Glutamatergic neuron (in vitro differentiated cells): ENCODE results near the gene UNC5CL. TPM values are rescaled to one million over a fixed set of nuclear protein-coding genes. Genes with fewer than 3 reads are reported as not detected.

Source experiments
- DNase-seq: peaks from one replicate; pipeline ENCODE4 v3.0.0; 2022
- H3K27ac Mint-ChIP-seq: one replicate; pipeline ENCODE4 v1.8.0; 2020; ENCODE audit warnings: mild to moderate bottlenecking, mixed read lengths, inconsistent platforms; ENCODE audit not compliant: unreplicated experiment
- H3K27me3 Mint-ChIP-seq: one replicate; pipeline ENCODE4 v1.8.0; 2020; ENCODE audit warnings: mild to moderate bottlenecking, moderate library complexity, mixed read lengths, inconsistent platforms; ENCODE audit not compliant: unreplicated experiment
- H3K36me3 Mint-ChIP-seq: one replicate; pipeline ENCODE4 v1.8.0; 2020; ENCODE audit warnings: mild to moderate bottlenecking, mixed read lengths, inconsistent platforms; ENCODE audit not compliant: unreplicated experiment
- H3K4me1 Mint-ChIP-seq: one replicate; pipeline ENCODE4 v1.8.0; 2020; ENCODE audit warnings: mild to moderate bottlenecking, low read depth, mixed read lengths, inconsistent platforms; ENCODE audit not compliant: unreplicated experiment
- H3K4me3 Mint-ChIP-seq: one replicate; pipeline ENCODE4 v1.8.0; 2020; ENCODE audit warnings: mild to moderate bottlenecking, mixed read lengths, inconsistent platforms; ENCODE audit not compliant: unreplicated experiment
- H3K9me3 Mint-ChIP-seq: one replicate; pipeline ENCODE4 v1.8.0; 2020; ENCODE audit warnings: mild to moderate bottlenecking, moderate library complexity, mixed read lengths, inconsistent platforms; ENCODE audit not compliant: unreplicated experiment
- CTCF ChIP-seq: fragments of 200-600 bp; sonication (generic); IDR thresholded peaks from one replicate; pipeline ENCODE4 v1.5.0; 2021; ENCODE audit not compliant: partially characterized antibody, unreplicated experiment
- total RNA-seq: library from RNA; stranded (reverse); fragmentation: NEBNext Ultra II Directional; extraction: Animal tissue kit (Norgen Biotek cat#: 25700); gene quantifications from one replicate; pipeline ENCODE4 v1.2.1, GENCODE V29; 2021; ENCODE audit not compliant: unreplicated experiment

UNC5CL gene
- total RNA-seq, 1 donor from 2014 or later = 1.0 TPM

- no peak for DNase-seq
- peaks cover 11% of the 10 kb centered on the region for H3K4me1 Mint-ChIP-seq
- H3K27me3 Mint-ChIP-seq = peaks cover 5% of the 10 kb centered on the region
- no peak overlapping the region for H3K27ac Mint-ChIP-seq
- peaks cover 7% of the 10 kb centered on the region for H3K9me3 Mint-ChIP-seq
- no peaks in the 10 kb centered on the region for H3K36me3 Mint-ChIP-seq
- H3K4me3 Mint-ChIP-seq = no peak overlapping the region
- no peak for TF ChIP-seq CTCF
Measured at GRCh38 chr6:41047306-41047705, 8.3 kb upstream of the UNC5CL start.

- Mint-ChIP-seq H3K9me3 (peaks cover 4% of the 10 kb centered on the region), H3K4me1 (peaks cover 11% of the 10 kb centered on the region), H3K27me3 (peaks cover 5% of the 10 kb centered on the region), H3K4me3 (no peak overlapping the region), H3K27ac (no peak overlapping the region), H3K36me3 (no peaks in the 10 kb centered on the region)
- TF ChIP-seq CTCF = no peak
- DNase-seq = no peak
Measured at GRCh38 chr6:41046084-41046483, 7.1 kb upstream of the UNC5CL start.

- H3K36me3 Mint-ChIP-seq = no peaks in the 10 kb centered on the region
Measured at GRCh38 chr6:41045664-41046063, 6.6 kb upstream of the UNC5CL start.

GRCh38 chr6:41043151-41043550, 4.1 kb upstream of the UNC5CL start:
- no peaks in the 10 kb centered on the region for H3K4me1 Mint-ChIP-seq
- no peak for DNase-seq
- TF ChIP-seq CTCF = no peak
- no peak overlapping the region for H3K4me3 Mint-ChIP-seq
- H3K9me3 Mint-ChIP-seq = peaks cover 2% of the 10 kb centered on the region
- H3K27me3 Mint-ChIP-seq = peaks cover 2% of the 10 kb centered on the region
- H3K27ac Mint-ChIP-seq = no peak overlapping the region
- H3K36me3 Mint-ChIP-seq = no peaks in the 10 kb centered on the region

More at GRCh38 chr6:41045664-41046063, 6.6 kb upstream of the UNC5CL start:
- TF ChIP-seq CTCF = no peak
- Mint-ChIP-seq H3K27me3 (peaks cover 5% of the 10 kb centered on the region), H3K4me1 (peaks cover 11% of the 10 kb centered on the region), H3K27ac (no peak overlapping the region), H3K9me3 (peaks cover 4% of the 10 kb centered on the region), H3K4me3 (no peak overlapping the region)
- no peak for DNase-seq

DNA sequence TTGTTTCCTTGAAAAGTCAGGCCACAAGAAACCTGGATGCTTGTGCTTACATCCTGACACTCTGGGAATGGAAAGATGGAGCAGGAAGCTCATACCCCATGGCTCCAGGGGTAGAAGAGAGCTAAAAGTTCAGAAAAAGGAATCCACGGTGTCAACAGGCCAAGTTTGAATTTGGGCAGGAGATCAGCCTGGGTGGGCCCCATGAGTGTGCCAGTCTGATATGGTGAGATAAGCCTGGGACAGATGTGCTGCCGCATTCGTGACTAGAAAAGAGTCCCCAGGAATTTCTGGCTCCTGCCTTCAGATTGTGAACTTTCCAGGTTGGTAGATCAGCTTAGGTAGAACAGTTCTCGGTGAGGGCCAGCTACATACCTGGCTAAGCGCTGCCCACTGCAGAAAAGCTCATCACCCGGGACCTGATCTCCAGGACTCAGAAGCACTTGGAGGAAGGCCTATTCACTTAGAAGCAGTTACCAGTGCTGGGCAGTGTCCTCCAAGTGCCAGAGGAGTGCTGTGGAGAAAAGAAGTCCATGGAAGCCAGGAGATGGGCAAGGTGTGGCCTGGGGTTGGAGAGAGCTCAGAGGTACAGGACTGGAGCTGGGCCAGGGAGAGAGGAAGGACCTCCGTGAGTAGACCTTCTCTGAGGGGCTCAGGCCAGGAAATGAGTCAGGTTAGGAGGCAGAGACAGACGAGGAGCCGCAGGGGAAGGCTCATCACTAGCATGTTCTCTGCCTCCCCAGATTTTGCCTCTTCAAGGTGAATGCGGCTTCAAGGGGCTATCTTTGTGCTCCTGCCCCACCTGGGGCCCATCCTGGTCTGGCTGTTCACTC, 3.4 kb upstream of the UNC5CL start, which contains the start of gene TSPO2:
TSS of gene TSPO2 (plus strand) at position 242 of the 830 bp plus-strand sequence. CDS start at position 761, 519 bp downstream.
- Mint-ChIP-seq H3K9me3 (no peaks in the 10 kb centered on the region), H3K27ac (peak within 1 kb of the TSS; percentile 8)
- TF ChIP-seq CTCF = no peak

More for the DNA sequence above, 3.4 kb upstream of the UNC5CL start, which contains the start of gene TSPO2:
- Mint-ChIP-seq H3K36me3 (no peaks in the 10 kb centered on the region), H3K4me1 (no peaks in the 10 kb centered on the region), H3K4me3 (no peak within 1 kb of the TSS), H3K27me3 (peaks cover 2% of the 10 kb centered on the region)
- DNase-seq = no peak
